ENCODE data around the gene TREX2. TPM values are rescaled to one million over a fixed set of nuclear protein-coding genes. Genes with fewer than 3 reads are reported as not detected.

TREX2 gene
- polyA plus RNA-seq, 1 donor from 2014 or later = not detected

GRCh38 chrX:153400146-153401132, 45.4 kb downstream of the TREX2 start:
- no peaks in the 10 kb centered on the region for H3K9me3 ChIP-seq (ENCODE audit: low read length)
- no peak overlapping the region for H3K9ac ChIP-seq (ENCODE audit: low read length)
- H3K27me3 ChIP-seq (ENCODE audit: insufficient read depth, low read depth, low read length) = no peaks in the 10 kb centered on the region
- H2AFZ ChIP-seq (ENCODE audit: low read depth, low read length) = no peak overlapping the region
- H3K4me2 ChIP-seq (ENCODE audit: low read length) = no peak overlapping the region
- no peaks in the 10 kb centered on the region for H3K79me2 ChIP-seq (replicated peaks; ENCODE audit: insufficient read depth, low read length)
- H3K4me3 ChIP-seq (ENCODE audit: low read length) = no peak overlapping the region
- H3K36me3 ChIP-seq (ENCODE audit: insufficient read depth, low read length) = no peaks in the 10 kb centered on the region
- H3F3A ChIP-seq (ENCODE audit: insufficient read depth, low read length, poor library complexity, severe bottlenecking) = no peaks in the 10 kb centered on the region
- H3K27ac ChIP-seq (ENCODE audit: low read length) = no peak overlapping the region
- no peaks in the 10 kb centered on the region for H4K20me1 ChIP-seq (ENCODE audit: insufficient read depth)
- H3K9me2 ChIP-seq (ENCODE audit: insufficient read depth, low read length) = no peaks in the 10 kb centered on the region
- no peak for TF ChIP-seq TAF1 (IDR thresholded peaks at IDR 0.05; ENCODE audit: low read depth)
- no peak for TF ChIP-seq SMC3 (conservative IDR thresholded peaks at IDR 0.05; ENCODE audit: poor library complexity)
- TF ChIP-seq, protein P1, sequence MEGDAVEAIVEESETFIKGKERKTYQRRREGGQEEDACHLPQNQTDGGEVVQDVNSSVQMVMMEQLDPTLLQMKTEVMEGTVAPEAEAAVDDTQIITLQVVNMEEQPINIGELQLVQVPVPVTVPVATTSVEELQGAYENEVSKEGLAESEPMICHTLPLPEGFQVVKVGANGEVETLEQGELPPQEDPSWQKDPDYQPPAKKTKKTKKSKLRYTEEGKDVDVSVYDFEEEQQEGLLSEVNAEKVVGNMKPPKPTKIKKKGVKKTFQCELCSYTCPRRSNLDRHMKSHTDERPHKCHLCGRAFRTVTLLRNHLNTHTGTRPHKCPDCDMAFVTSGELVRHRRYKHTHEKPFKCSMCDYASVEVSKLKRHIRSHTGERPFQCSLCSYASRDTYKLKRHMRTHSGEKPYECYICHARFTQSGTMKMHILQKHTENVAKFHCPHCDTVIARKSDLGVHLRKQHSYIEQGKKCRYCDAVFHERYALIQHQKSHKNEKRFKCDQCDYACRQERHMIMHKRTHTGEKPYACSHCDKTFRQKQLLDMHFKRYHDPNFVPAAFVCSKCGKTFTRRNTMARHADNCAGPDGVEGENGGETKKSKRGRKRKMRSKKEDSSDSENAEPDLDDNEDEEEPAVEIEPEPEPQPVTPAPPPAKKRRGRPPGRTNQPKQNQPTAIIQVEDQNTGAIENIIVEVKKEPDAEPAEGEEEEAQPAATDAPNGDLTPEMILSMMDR (IDR thresholded peaks at IDR 0.05; ENCODE audit: poor library complexity, severe bottlenecking) = no peak
- no peak for TF ChIP-seq EZH2 (IDR thresholded peaks at IDR 0.05; ENCODE audit: borderline replicate concordance, insufficient read depth, low read length, poor library complexity, severe bottlenecking)

DNA sequence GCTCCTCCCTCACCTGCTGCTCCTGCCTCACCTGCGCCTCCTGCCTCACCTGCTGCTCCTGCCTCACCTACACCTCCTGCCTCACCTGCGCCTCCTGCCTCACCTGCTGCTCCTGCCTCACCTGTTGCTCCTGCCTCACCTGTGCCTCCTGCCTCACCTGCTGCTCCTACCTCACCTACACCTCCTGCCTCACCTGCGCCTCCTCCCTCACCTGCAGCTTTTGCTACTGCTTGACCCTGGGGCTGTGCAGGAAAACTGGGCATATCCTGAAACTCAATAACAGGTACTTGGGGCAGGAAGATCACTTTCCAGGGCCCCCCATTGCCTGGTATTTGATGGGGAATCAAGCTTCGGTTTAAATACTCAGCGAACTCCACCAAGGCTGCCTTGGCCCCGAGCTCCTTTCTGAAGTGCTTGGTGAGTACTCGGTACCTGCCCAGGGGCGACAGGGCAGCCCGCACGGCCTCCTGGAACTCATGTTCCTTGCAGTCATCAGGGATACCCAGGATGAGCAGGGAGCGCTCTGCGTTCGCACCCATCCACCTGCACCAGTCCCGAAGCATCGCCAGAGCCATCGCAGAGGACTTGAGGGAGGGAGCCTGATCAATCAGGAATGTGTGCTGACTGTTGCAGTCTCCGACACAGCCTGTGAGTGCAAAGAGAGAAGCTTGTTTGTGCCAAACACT, 47.4 kb downstream of the TREX2 start:
- Histone ChIP-seq H4K20me1 (ENCODE audit: insufficient read depth) (no peaks in the 10 kb centered on the region), H3K9me3 (ENCODE audit: low read length) (no peaks in the 10 kb centered on the region), H3K27ac (ENCODE audit: low read length) (no peak overlapping the region), H3K9ac (ENCODE audit: low read length) (no peak overlapping the region), H3K4me3 (ENCODE audit: low read length) (no peak overlapping the region), H3K27me3 (ENCODE audit: insufficient read depth, low read depth, low read length) (no peaks in the 10 kb centered on the region), H3K79me2 (replicated peaks; ENCODE audit: insufficient read depth, low read length) (no peaks in the 10 kb centered on the region), H2AFZ (ENCODE audit: low read depth, low read length) (no peak overlapping the region), H3K9me2 (ENCODE audit: insufficient read depth, low read length) (no peaks in the 10 kb centered on the region), H3F3A (ENCODE audit: insufficient read depth, low read length, poor library complexity, severe bottlenecking) (no peaks in the 10 kb centered on the region), H3K4me2 (ENCODE audit: low read length) (no peak overlapping the region), H3K36me3 (ENCODE audit: insufficient read depth, low read length) (no peaks in the 10 kb centered on the region)
- no peak for TF ChIP-seq RAD21 (conservative IDR thresholded peaks at IDR 0.05)
- no peak for TF ChIP-seq REST (IDR thresholded peaks at IDR 0.05; ENCODE audit: borderline replicate concordance)
- no peak for TF ChIP-seq TAF1 (IDR thresholded peaks at IDR 0.05; ENCODE audit: low read depth)
- no peak for TF ChIP-seq EP300 (conservative IDR thresholded peaks at IDR 0.05; ENCODE audit: poor library complexity, severe bottlenecking)
- no peak for TF ChIP-seq POLR2AphosphoS5 (IDR thresholded peaks at IDR 0.05)
